COLO668 (cell line): Measurements from ENCODE around the gene ZDHHC24.

Experiments
- DNase-seq: peaks from one replicate; lab custom pipeline; 2025; ENCODE audit not compliant: unreplicated experiment; lab: John Stamatoyannopoulos, UW

The ZDHHC24 gene

DNA sequence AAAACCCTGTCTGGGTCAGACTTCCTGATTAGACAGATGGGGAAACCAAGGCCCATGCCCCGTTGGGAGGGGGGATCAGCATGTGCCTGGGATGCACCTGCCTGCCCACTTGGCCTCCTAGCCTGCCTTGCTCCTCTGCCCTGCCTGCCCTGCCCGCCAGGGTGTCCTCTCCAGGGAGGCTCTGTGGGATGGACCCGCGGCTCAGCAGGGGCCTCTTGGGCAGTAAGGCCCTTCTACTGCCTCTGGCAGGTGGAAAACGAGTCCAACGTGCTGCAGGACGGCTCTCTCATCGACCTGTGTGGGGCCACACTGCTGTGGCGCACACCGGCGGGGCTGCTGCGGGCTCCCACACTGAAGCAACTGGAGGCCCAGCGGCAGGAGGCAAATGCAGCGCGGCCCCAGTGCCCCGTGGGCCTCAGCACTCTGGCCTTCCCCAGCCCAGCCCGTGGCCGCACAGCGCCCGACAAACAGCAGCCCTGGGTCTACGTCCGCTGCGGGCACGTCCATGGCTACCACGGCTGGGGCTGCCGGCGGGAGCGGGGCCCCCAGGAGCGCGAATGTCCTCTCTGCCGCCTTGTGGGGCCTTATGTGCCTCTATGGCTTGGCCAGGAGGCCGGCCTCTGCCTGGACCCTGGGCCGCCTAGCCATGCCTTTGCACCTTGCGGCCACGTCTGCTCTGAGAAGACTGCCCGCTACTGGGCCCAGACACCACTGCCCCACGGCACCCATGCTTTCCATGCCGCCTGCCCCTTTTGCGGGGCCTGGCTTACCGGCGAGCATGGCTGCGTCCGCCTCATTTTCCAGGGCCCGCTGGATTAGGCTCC lies 70.3 kb downstream of the ZDHHC24 start:
- no peak for DNase-seq

DNA sequence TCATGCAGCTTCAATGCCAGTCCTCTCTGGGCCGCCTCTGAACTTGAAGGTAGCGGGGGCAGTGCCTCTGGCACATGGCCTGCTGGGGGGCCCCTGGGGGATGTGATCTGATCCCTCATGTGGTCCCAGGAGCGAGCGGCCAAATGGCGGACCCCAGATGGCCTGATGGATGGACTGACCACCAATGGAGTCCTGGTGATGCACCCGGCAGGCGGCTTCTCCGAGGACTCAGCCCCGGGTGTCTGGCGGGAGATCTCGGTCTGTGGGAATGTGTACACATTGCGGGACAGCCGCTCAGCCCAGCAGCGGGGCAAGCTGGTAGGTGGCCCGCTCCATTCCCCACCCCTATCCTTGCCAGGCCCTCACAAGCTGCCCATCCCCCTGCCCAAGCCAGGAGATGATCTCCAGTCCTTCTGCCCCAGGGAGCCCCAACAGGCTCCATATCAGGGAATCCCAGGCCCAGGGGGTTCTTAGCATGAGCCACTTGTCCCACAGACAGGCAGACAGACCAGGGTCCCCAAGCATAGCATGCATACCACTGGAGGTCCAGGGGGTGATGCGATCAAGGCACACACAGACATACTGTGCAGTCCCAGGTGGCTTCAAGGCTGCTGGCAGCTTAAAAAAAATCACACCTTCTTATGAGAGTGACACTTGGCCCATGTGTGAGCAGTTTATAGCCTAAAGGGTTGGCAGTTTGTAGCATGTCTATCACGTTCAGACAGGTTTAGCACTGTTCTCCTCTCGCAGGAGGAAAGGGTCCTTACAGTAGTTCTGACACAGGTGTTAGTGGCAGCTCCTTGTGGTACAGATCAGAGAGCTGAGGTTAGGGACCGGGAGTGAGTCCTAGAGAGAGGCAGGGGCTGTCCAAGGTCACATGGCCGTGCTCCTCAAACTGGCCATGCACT lies 72.0 kb downstream of the ZDHHC24 start:
- DNase-seq = no peak

DNA sequence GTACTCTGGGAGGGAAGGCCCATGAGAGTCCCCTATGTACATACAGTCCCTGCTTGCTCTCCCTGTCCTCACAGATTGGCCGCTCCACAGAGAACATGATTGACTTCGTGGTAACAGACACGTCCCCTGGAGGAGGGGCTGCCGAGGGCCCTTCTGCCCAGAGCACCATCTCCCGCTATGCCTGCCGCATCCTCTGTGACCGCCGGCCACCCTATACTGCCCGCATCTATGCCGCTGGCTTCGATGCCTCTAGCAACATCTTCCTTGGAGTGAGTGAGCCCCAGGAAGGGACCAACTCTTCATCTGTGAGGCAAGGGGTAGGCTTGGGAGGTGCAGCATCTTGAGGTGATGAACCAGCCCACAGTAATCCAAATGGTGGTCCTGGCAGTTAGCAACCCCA lies 72.7 kb downstream of the ZDHHC24 start:
- no peak for DNase-seq

DNA sequence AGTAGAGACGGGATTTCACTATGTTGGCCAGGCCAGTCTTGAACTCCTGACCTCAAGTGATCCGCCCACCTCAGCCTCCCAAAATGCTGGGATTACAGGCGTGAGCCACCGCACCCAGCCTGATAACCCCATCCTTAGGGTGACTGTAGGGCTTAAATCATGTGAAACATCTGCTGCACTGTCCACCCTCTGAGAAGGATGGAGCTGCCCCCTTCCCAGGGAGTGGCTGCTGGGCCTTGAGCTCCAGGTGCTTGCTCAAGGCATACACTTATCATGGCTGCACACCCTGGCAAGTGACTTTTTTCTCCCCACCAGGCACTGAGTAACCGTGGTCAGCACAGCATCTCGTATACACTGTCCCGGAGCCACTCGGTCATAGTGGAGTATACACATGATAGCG lies 73.8 kb downstream of the ZDHHC24 start:
- DNase-seq = no peak

DNA sequence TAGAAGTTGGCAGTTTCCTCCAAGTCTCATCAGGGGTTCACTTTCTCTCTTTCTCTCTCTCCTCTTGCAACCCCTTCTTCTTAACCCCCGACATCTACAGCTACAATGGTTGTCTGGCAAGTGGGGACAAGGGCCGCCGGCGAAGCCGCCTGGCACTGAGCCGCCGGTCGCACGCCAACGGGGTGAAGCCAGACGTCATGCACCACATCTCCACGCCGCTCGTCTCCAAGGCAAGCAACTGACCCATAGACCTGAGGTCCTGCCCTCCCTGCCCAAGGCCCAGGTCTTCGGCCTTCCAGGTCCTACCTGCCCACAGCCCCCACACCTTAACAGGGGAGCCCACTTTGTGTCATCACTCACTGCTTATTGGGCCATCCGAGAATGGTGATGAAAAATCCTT lies 74.7 kb downstream of the ZDHHC24 start:
- no peak for DNase-seq
